GM12878 (cell line): ENCODE data around the gene MIEF1. TPM values are rescaled to one million over a fixed set of nuclear protein-coding genes. Genes with fewer than 3 reads are reported as not detected.
A peak's percentile ranks its signal among the peaks of the same experiment; 100 is the strongest.

Experiments
- BRCA1 ChIP-seq: IDR thresholded peaks from 2 replicates; pipeline ENCODE4 v1.6.1; 2011; ENCODE audit warnings: low read depth, low read length, improper control_type of control experiment
- CBX5 ChIP-seq: sonication (generic); IDR thresholded peaks from 2 replicates; pipeline ENCODE4 v1.6.1; 2016; ENCODE audit warnings: low read depth, moderate library complexity, mild to moderate bottlenecking, inconsistent platforms
- CHD4 ChIP-seq: fragments of 200-600 bp; sonication (generic); IDR thresholded peaks from 2 replicates; pipeline ENCODE4 v1.6.1; 2016; ENCODE audit warnings: mild to moderate bottlenecking
- EED ChIP-seq: sonication (generic); IDR thresholded peaks from 2 replicates; pipeline ENCODE4 v1.6.1; 2016; ENCODE audit warnings: antibody characterized with exemption, low read depth
- EP300 ChIP-seq, 2 experiments: fragments of 150-350 bp in 1 of 2; IDR thresholded peaks; 2 replicates each; pipeline ENCODE4 v1.6.1; 2011 to 2012; ENCODE audit warnings: low read depth in 2 of 2, low read length in 2 of 2, borderline replicate concordance in 1 of 2, improper control_type of control experiment in 1 of 2, inconsistent platforms in 1 of 2; ENCODE audit not compliant: control insufficient read depth in 1 of 2
- GATAD2B ChIP-seq: fragments of 450-650 bp; conservative IDR thresholded peaks from 2 replicates; pipeline ENCODE4 v1.6.1; 2017; ENCODE audit warnings: low read depth, mild to moderate bottlenecking, moderate library complexity
- HCFC1 ChIP-seq: fragments of 150-350 bp; IDR thresholded peaks from 2 replicates; pipeline ENCODE4 v1.6.1; 2014; ENCODE audit warnings: low read length
- HDAC6 ChIP-seq: fragments of 200-600 bp; sonication (generic); IDR thresholded peaks from one replicate; pipeline ENCODE4 v1.8.0; 2017; ENCODE audit warnings: antibody characterized with exemption; ENCODE audit not compliant: unreplicated experiment
- IKZF2 ChIP-seq, 2 experiments: fragments of 450-650 bp; IDR thresholded peaks; 2 replicates each; pipeline ENCODE4 v1.6.1; 2017; ENCODE audit warnings: mild to moderate bottlenecking in 2 of 2, moderate library complexity in 2 of 2
- KLF5 ChIP-seq: fragments of 450-650 bp; IDR thresholded peaks from 2 replicates; pipeline ENCODE4 v1.6.1; 2014; ENCODE audit warnings: mild to moderate bottlenecking; ENCODE audit not compliant: partially characterized antibody
- MYC ChIP-seq: IDR thresholded peaks from 2 replicates; pipeline ENCODE4 v1.6.1; 2011; ENCODE audit warnings: mild to moderate bottlenecking, low read length, moderate library complexity, inconsistent platforms; ENCODE audit not compliant: insufficient read depth, insufficient replicate concordance, insufficient read length, severe bottlenecking
- NBN ChIP-seq: fragments of 450-650 bp; IDR thresholded peaks from 2 replicates; pipeline ENCODE4 v1.6.1; 2016
- NFYB ChIP-seq: IDR thresholded peaks from 2 replicates; pipeline ENCODE4 v1.6.1; 2011; ENCODE audit warnings: low read depth, mild to moderate bottlenecking, low read length, improper control_type of control experiment, moderate library complexity; ENCODE audit not compliant: insufficient read depth
- PRDM15 ChIP-seq: fragments of 450-650 bp; formaldehyde crosslinking; IDR thresholded peaks from 2 replicates; pipeline ENCODE4 v1.4.0; 2020; ENCODE audit warnings: mild to moderate bottlenecking, moderate library complexity
- RCOR1 ChIP-seq: conservative IDR thresholded peaks from 2 replicates; pipeline ENCODE4 v1.6.1; 2012; ENCODE audit warnings: low read depth, low read length, improper control_type of control experiment
- REST ChIP-seq: IDR thresholded peaks from 2 replicates; pipeline ENCODE4 v1.6.1; 2012; ENCODE audit warnings: mild to moderate bottlenecking, low read depth, low read length
- RFX5 ChIP-seq: IDR thresholded peaks from 2 replicates; pipeline ENCODE4 v1.6.1; 2011; ENCODE audit warnings: low read depth, low read length, improper control_type of control experiment
- ZBTB40 ChIP-seq: fragments of 450-650 bp; IDR thresholded peaks from 2 replicates; pipeline ENCODE4 v1.6.1; 2016; ENCODE audit warnings: mild to moderate bottlenecking, moderate library complexity, borderline replicate concordance
- ZZZ3 ChIP-seq: IDR thresholded peaks from 2 replicates; pipeline ENCODE4 v1.6.1; 2011; ENCODE audit warnings: low read depth; ENCODE audit not compliant: control insufficient read depth, insufficient read length
- polyA plus RNA-seq, 11 experiments: library from polyadenylated mRNA; depleted of rRNA in 4 of 11; unstranded in 6 of 11; stranded (reverse) in 5 of 11; fragments of >200 nt; fragmentation: Nextera tagmentation in 4 of 11; fragmentation: Illumina TruSeq in 1 of 11; extraction: Ambion mirVana in 4 of 11; extraction: Trizol in 1 of 11; gene quantifications; 1 replicate in 1 of 11; 2 replicates in 10 of 11; pipeline versions ENCODE4 v1.2.1 to v1.2.3, GENCODE V29; 2011 to 2016; ENCODE audit warnings: inconsistent platforms in 2 of 11, missing spikeins in 2 of 11, low read depth in 1 of 11
- total RNA-seq, 4 experiments: library from RNA; depleted of rRNA in 3 of 4; stranded (reverse); fragments of >200 nt in 3 of 4; fragmentation: Illumina TruSeq in 1 of 4; extraction: Trizol in 1 of 4; gene quantifications; 2 replicates each; pipeline versions ENCODE4 v1.2.1 to v1.2.3, GENCODE V29; 2013 to 2021

Gene MIEF1
- total and polyA plus RNA-seq, 10 of the 15 experiments (the other 5 are each of a cell fraction or from before 2014, with no cell fraction given), result 12.4 to 52.3 (median 29.3) TPM

- no peak for TF ChIP-seq ZBTB40
- no peak for TF ChIP-seq RFX5
- TF ChIP-seq REST, result no peak
- TF ChIP-seq MYC, result no peak
- TF ChIP-seq CHD4, result no peak
- TF ChIP-seq ZZZ3, result no peak
- TF ChIP-seq HDAC6, result no peak
- no peak for TF ChIP-seq BRCA1
- TF ChIP-seq GATAD2B, result no peak; the same call in 1 of the 2 replicates
- TF ChIP-seq HCFC1, result no peak
- no peak; a peak in 1 of 4 replicates for TF ChIP-seq EP300 (IDR thresholded peaks at IDR 0.05; ENCODE audit: borderline replicate concordance in 1 of 2, control insufficient read depth in 1 of 2, low read depth in 2 of 2, low read length in 2 of 2)
- TF ChIP-seq EED, result peak; percentile 37
- TF ChIP-seq RCOR1, result no peak
- peak; percentile 37; the same call in 1 of the 2 replicates for TF ChIP-seq NBN
- no peak for TF ChIP-seq PRDM15 (CRISPR knock-in tag)
- TF ChIP-seq CBX5, result no peak
- no peak for TF ChIP-seq KLF5
- TF ChIP-seq IKZF2 (IDR thresholded peaks at IDR 0.05), result peak; percentile 73 to 75
- TF ChIP-seq NFYB, result no peak
Measured at GRCh38 chr22:39462443-39463221, 39.5 kb upstream of the MIEF1 start (continued).
